Gastrocnemius medialis (tissue), 4 donors: Measurements from ENCODE around the gene GABBR2. TPM values are rescaled to one million over a fixed set of nuclear protein-coding genes. Genes with fewer than 3 reads are reported as not detected.

Source experiments
- ATAC-seq, 2 donors: fragments of 150-250 bp; one replicate each; pipeline ENCODE4 v1.9.1; 2016
- DNase-seq, 2 donors: peaks; one replicate each; pipeline ENCODE4 v3.0.0-alpha.2; 2019
- H3K27ac ChIP-seq, 4 donors: fragments of 200-600 bp; sonication (generic); 1 replicate in 1 of 4; 2 replicates in 3 of 4; pipeline ENCODE4 v1.5.1; 2016 to 2018; ENCODE audit warnings: mild to moderate bottlenecking in 2 of 4, moderate library complexity in 1 of 4
- H3K27me3 ChIP-seq, 3 donors: fragments of 200-600 bp; sonication (generic) in 2 of 3; 1 replicate in 1 of 3; 2 replicates in 2 of 3; pipeline versions ENCODE4 v1.5.1 to v1.6.0; 2016 to 2019; ENCODE audit warnings: mild to moderate bottlenecking in 1 of 3, moderate library complexity in 1 of 3
- H3K36me3 ChIP-seq, 2 donors: fragments of 200-600 bp; sonication (generic) in 1 of 2; one replicate each; pipeline ENCODE4 v1.5.1; 2017 to 2018
- H3K4me1 ChIP-seq, 2 donors: fragments of 200-600 bp; sonication (generic) in 1 of 2; one replicate each; pipeline ENCODE4 v1.5.1; 2016 to 2017; ENCODE audit warnings: mild to moderate bottlenecking in 2 of 2
- H3K4me3 ChIP-seq, 4 donors: fragments of 200-600 bp; sonication (generic) in 3 of 4; 1 replicate in 1 of 4; 2 replicates in 3 of 4; pipeline ENCODE4 v1.5.1; 2016 to 2019; ENCODE audit warnings: mild to moderate bottlenecking in 2 of 4
- H3K9me3 ChIP-seq, 3 donors: fragments of 200-600 bp; sonication (generic) in 2 of 3; 1 replicate in 1 of 3; 2 replicates in 2 of 3; pipeline ENCODE4 v1.5.1; 2016 to 2019
- CTCF ChIP-seq, 5 experiments: fragments of 450-650 bp in 3 of 5; fragments of 200-600 bp in 2 of 5; sonication (generic) in 2 of 5; IDR thresholded peaks in 4 of 5; conservative IDR thresholded peaks in 1 of 5; 1 replicate in 4 of 5; 2 replicates in 1 of 5; pipeline ENCODE4 v1.5.1; 2016 to 2019; ENCODE audit warnings: antibody characterized with exemption in 5 of 5, mild to moderate bottlenecking in 3 of 5, moderate library complexity in 3 of 5
- POLR2A ChIP-seq, 2 donors: fragments of 450-650 bp; IDR thresholded peaks; one replicate each; pipeline ENCODE4 v1.6.1; 2017; ENCODE audit warnings: antibody characterized with exemption in 2 of 2, mild to moderate bottlenecking in 2 of 2, moderate library complexity in 2 of 2
- in situ Hi-C, 4 donors: fragments of 200-750 bp; cut with MboI; loops; one replicate each; pipeline versions ENCODE4 v1.15.0 to v1.8.0; 2017; ENCODE audit warnings: low sequenced_read_pairs in 4 of 4
- intact Hi-C: fragments of 100-400 bp; cut with DNase I; formaldehyde crosslinking; loops from one replicate; pipeline ENCODE4 v1.15.1; 2023; ENCODE audit warnings: low total_unique reads
- total RNA-seq, 4 donors: library from RNA; depleted of rRNA; stranded (reverse); fragments of >200 nt; gene quantifications; one replicate each; pipeline versions ENCODE4 v1.1.0 to v1.2.3, GENCODE V29; 2016

Gene GABBR2
- total RNA-seq, 4 donors from 2014 or later = 0.46 to 0.80 TPM; not detected in 2

- Histone ChIP-seq H3K9me3 (no peaks in the 10 kb centered on the region), H3K27me3 (no peaks in the 10 kb centered on the region), H3K36me3 (no peaks in the 10 kb centered on the region), H3K27ac (no peak overlapping the region), H3K4me1 (no peaks in the 10 kb centered on the region), H3K4me3 (no peak overlapping the region)
- intact Hi-C loops = loop anchor here (10.0 kb wide), 1 partner anchor 83 kb away; no protein-coding TSS in a partner anchor
- DNase-seq = no peak
- no peak for TF ChIP-seq CTCF (IDR thresholded peaks at IDR 0.05 in 4 of 5, conservative IDR thresholded peaks at IDR 0.05 in 1 of 5)
- no peak for TF ChIP-seq POLR2A (IDR thresholded peaks at IDR 0.05)
- no peak for ATAC-seq
- in situ Hi-C loops = no loop called here
These were observed 136.6 kb downstream of the GABBR2 start for GRCh38 chr9:98572054-98572627.

- intact Hi-C loops (loop anchor here (10.0 kb wide), 1 partner anchor 83 kb away; no protein-coding TSS in a partner anchor), in situ Hi-C loops (no loop called here)
- Histone ChIP-seq H3K4me3 (no peak overlapping the region), H3K4me1 (no peaks in the 10 kb centered on the region), H3K27ac (no peak overlapping the region), H3K27me3 (no peaks in the 10 kb centered on the region), H3K36me3 (no peaks in the 10 kb centered on the region), H3K9me3 (no peaks in the 10 kb centered on the region)
- TF ChIP-seq POLR2A (IDR thresholded peaks at IDR 0.05) (no peak), CTCF (IDR thresholded peaks at IDR 0.05 in 4 of 5, conservative IDR thresholded peaks at IDR 0.05 in 1 of 5) (no peak)
- ATAC-seq (no peak), DNase-seq (no peak)
These were observed 137.1 kb downstream of the GABBR2 start for GRCh38 chr9:98571643-98572042.

- TF ChIP-seq CTCF (IDR thresholded peaks at IDR 0.05 in 4 of 5, conservative IDR thresholded peaks at IDR 0.05 in 1 of 5) (no peak), POLR2A (IDR thresholded peaks at IDR 0.05) (no peak)
- Histone ChIP-seq H3K27me3 (no peaks in the 10 kb centered on the region), H3K4me1 (no peaks in the 10 kb centered on the region), H3K27ac (no peak overlapping the region), H3K36me3 (no peaks in the 10 kb centered on the region), H3K4me3 (no peak overlapping the region), H3K9me3 (no peaks in the 10 kb centered on the region)
- no peak for ATAC-seq
- intact Hi-C loops = loop anchor here (10.0 kb wide), 1 partner anchor 84 kb away; no protein-coding TSS in a partner anchor
- no peak for DNase-seq
- in situ Hi-C loops = no loop called here
These were observed 137.9 kb downstream of the GABBR2 start for GRCh38 chr9:98570663-98571440.

- no peaks in the 10 kb centered on the region for H3K9me3 ChIP-seq
- in situ Hi-C loops (no loop called here), intact Hi-C loops (loop anchor here (10.0 kb wide), 1 partner anchor 85 kb away; no protein-coding TSS in a partner anchor)
- ATAC-seq (no peak), DNase-seq (no peak)
- H3K27me3 ChIP-seq = no peaks in the 10 kb centered on the region
- no peak overlapping the region for H3K27ac ChIP-seq
- no peak for TF ChIP-seq POLR2A (IDR thresholded peaks at IDR 0.05)
- TF ChIP-seq CTCF (IDR thresholded peaks at IDR 0.05 in 4 of 5, conservative IDR thresholded peaks at IDR 0.05 in 1 of 5) = no peak
- no peak overlapping the region for H3K4me3 ChIP-seq
- H3K4me1 ChIP-seq = no peaks in the 10 kb centered on the region
- H3K36me3 ChIP-seq = no peaks in the 10 kb centered on the region
These were observed 138.7 kb downstream of the GABBR2 start for GRCh38 chr9:98570055-98570454.
